SK-N-SH (cell line): ENCODE measurements around the gene WASF3. TPM values are rescaled to one million over a fixed set of nuclear protein-coding genes. Genes with fewer than 3 reads are reported as not detected.

ENCODE experiments used
- CTCF ChIA-PET: fragments of 300-600, 350-600 bp; formaldehyde crosslinking; extraction: SDS; loops from one replicate; lab custom pipeline; 2021; lab: Yijun Ruan, JAX
- POLR2A ChIA-PET: fragments of 350-600 bp; sonication (Branson Sonifier 250); formaldehyde crosslinking; extraction: SDS; loops from one replicate; lab custom pipeline; 2020; ENCODE audit warnings: antibody characterized with exemption, inconsistent platforms; lab: Yijun Ruan, JAX
- DNase-seq: peaks from one replicate; pipeline ENCODE4 v3.0.0; 2012
- H2AFZ ChIP-seq: fragments of 200-600 bp; sonication (generic); 2 replicates; pipeline ENCODE4 v1.8.1; 2016; ENCODE audit warnings: antibody characterized with exemption, mild to moderate bottlenecking, low read depth
- H3F3A ChIP-seq: fragments of 200-600 bp; sonication (generic); replicated peaks from 2 replicates; pipeline ENCODE3; 2016; ENCODE audit warnings: antibody characterized with exemption, mild to moderate bottlenecking; ENCODE audit not compliant: insufficient read depth
- H3K27ac ChIP-seq, 2 experiments: fragments of 200-500 bp in 1 of 2; fragments of 200-600 bp in 1 of 2; sonication (Bioruptor generic) in 1 of 2; sonication (generic), shearing (Covaris generic) in 1 of 2; 2 replicates each; pipeline versions ENCODE4 v1.5.1 to v1.6.1; 2014 to 2016; ENCODE audit warnings: low read depth in 2 of 2, inconsistent platforms in 1 of 2, low read length in 1 of 2, mild to moderate bottlenecking in 1 of 2, mixed read lengths in 1 of 2
- H3K27me3 ChIP-seq: fragments of 200-600 bp; sonication (generic), shearing (Covaris generic); 2 replicates; pipeline ENCODE4 v1.6.1; 2016; ENCODE audit warnings: mixed run types; ENCODE audit not compliant: insufficient read depth
- H3K36me3 ChIP-seq, 2 experiments: fragments of 200-500 bp in 1 of 2; fragments of 200-600 bp in 1 of 2; sonication (Bioruptor generic) in 1 of 2; sonication (generic) in 1 of 2; replicated peaks in 1 of 2; 2 replicates each; pipeline versions ENCODE3 to v1.5.1; 2014 to 2016; ENCODE audit warnings: low read length in 1 of 2, mild to moderate bottlenecking in 1 of 2; ENCODE audit not compliant: insufficient read depth in 2 of 2, control insufficient read depth in 1 of 2
- H3K4me1 ChIP-seq, 2 experiments: fragments of 200-500 bp in 1 of 2; fragments of 200-600 bp in 1 of 2; sonication (Bioruptor generic) in 1 of 2; sonication (generic), shearing (Covaris generic) in 1 of 2; 2 replicates each; pipeline versions ENCODE4 v1.5.1 to v1.6.1; 2014 to 2016; ENCODE audit warnings: low read depth in 1 of 2, low read length in 1 of 2, mixed run types in 1 of 2; ENCODE audit not compliant: insufficient read depth in 2 of 2, control insufficient read depth in 1 of 2
- H3K4me2 ChIP-seq: fragments of 200-600 bp; sonication (generic), shearing (Covaris generic); 2 replicates; pipeline ENCODE4 v1.6.1; 2017; ENCODE audit warnings: mixed run types
- H3K4me3 ChIP-seq, 2 experiments: fragments of 200-500 bp in 1 of 2; fragments of 200-600 bp in 1 of 2; sonication (Bioruptor generic) in 1 of 2; sonication (generic), shearing (Covaris generic) in 1 of 2; 2 replicates each; pipeline versions ENCODE4 v1.5.1 to v1.8.1; 2014 to 2016; ENCODE audit warnings: low read depth in 2 of 2, inconsistent platforms in 1 of 2, low read length in 1 of 2, mild to moderate bottlenecking in 1 of 2, mixed read lengths in 1 of 2, moderate library complexity in 1 of 2
- H3K79me2 ChIP-seq: fragments of 200-600 bp; sonication (generic); 2 replicates; pipeline ENCODE4 v1.8.1; 2017; ENCODE audit warnings: mild to moderate bottlenecking; ENCODE audit not compliant: insufficient read depth
- H3K9ac ChIP-seq: fragments of 200-600 bp; sonication (generic); 2 replicates; pipeline ENCODE4 v1.6.1; 2017; ENCODE audit warnings: mixed run types
- H3K9me2 ChIP-seq: fragments of 200-600 bp; sonication (generic); 2 replicates; pipeline ENCODE4 v1.6.1; 2017; ENCODE audit warnings: mixed run types
- H3K9me3 ChIP-seq: fragments of 200-600 bp; sonication (generic); 2 replicates; pipeline ENCODE4 v1.6.1; 2017; ENCODE audit warnings: mixed run types, mild to moderate bottlenecking, moderate library complexity
- H4K20me1 ChIP-seq: fragments of 200-600 bp; sonication (generic); 2 replicates; pipeline ENCODE4 v1.6.1; 2017; ENCODE audit warnings: mild to moderate bottlenecking, mixed run types; ENCODE audit not compliant: insufficient read depth
- EP300 ChIP-seq, 2 experiments: IDR thresholded peaks; 2 replicates each; pipeline versions ENCODE4 v1.4.0 to v1.6.1; 2012; ENCODE audit warnings: borderline replicate concordance in 1 of 2, low read depth in 1 of 2, low read length in 1 of 2
- JUND ChIP-seq: IDR thresholded peaks from 2 replicates; pipeline ENCODE4 v1.4.0; 2012
- POLR2AphosphoS5 ChIP-seq: IDR thresholded peaks from 2 replicates; pipeline ENCODE4 v1.6.1; 2012; ENCODE audit warnings: low read depth, low read length
- RCOR1 ChIP-seq: fragments of 150-350 bp; IDR thresholded peaks from 2 replicates; pipeline ENCODE4 v1.6.1; 2017; ENCODE audit warnings: antibody characterized with exemption, low read length
- TEAD4 ChIP-seq: IDR thresholded peaks from 2 replicates; pipeline ENCODE4 v1.4.0; 2012; ENCODE audit warnings: mild to moderate bottlenecking, borderline replicate concordance; ENCODE audit not compliant: insufficient read depth
- WGBS: methylation state at CpG from one replicate; pipeline ENCODE4 v1.1.6; 2017; ENCODE audit warnings: low lambda C conversion rate; 5-methylcytosine and 5-hydroxymethylcytosine counted together
- polyA plus RNA-seq, 3 experiments: library from polyadenylated mRNA; depleted of rRNA; stranded (reverse); fragments of >200 nt; gene quantifications; 2 replicates each; pipeline ENCODE4 v1.2.3, GENCODE V29; 2012
- TF ChIP-seq, protein P1 (sequence below): IDR thresholded peaks from 2 replicates; pipeline ENCODE4 v1.6.1; 2012; ENCODE audit warnings: mild to moderate bottlenecking, low read depth, low read length, moderate library complexity
- TF ChIP-seq, protein P2 (sequence below): fragments of 150-350 bp; IDR thresholded peaks from 2 replicates; pipeline ENCODE4 v1.6.1; 2016; ENCODE audit warnings: mild to moderate bottlenecking, low read depth, low read length
- TF ChIP-seq, protein P3 (sequence below): fragments of 200-600 bp; sonication (generic); IDR thresholded peaks from 2 replicates; pipeline ENCODE4 v1.6.1; 2017; ENCODE audit warnings: antibody characterized with exemption, mild to moderate bottlenecking, moderate library complexity
- TF ChIP-seq, protein P4 (sequence below): fragments of 150-350 bp; IDR thresholded peaks from 2 replicates; pipeline ENCODE4 v1.6.1; 2017; ENCODE audit warnings: antibody characterized with exemption, low read length, low read depth, borderline replicate concordance
- TF ChIP-seq, protein P5 (sequence below): IDR thresholded peaks from 2 replicates; pipeline ENCODE4 v1.4.0; 2012; ENCODE audit warnings: low read depth, borderline replicate concordance
- TF ChIP-seq, protein P6 (sequence below): IDR thresholded peaks from 2 replicates; pipeline ENCODE4 v1.4.0; 2012; ENCODE audit warnings: low read depth, borderline replicate concordance

The WASF3 gene
- polyA plus RNA-seq, 1 of the 3 experiments (the other 2 are of a cell fraction) = 10.4 TPM

DNA sequence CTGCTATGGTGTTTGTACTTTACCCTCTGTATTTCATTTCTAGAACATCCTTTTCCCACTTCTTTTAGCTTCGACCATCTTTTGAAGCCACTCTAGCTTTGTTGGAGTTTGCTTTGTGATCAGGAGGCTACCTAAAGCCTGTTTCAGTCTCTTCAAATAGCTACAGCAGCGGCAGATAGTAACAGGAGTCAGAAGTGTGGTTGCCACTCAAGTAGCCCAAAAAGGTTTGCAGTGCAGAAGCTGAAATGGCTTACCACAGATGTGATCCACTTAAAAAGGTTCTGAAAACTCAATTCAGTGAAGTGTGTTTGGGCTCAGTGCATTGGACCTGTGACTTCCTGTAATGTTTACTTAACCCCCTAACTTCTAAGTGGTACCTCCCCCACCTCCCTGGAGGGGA is 26.2 kb downstream of the WASF3 start:
- POLR2A ChIA-PET = no interaction called here
- Histone ChIP-seq H3K9me3 (no peaks in the 10 kb centered on the region), H2AFZ (no peak overlapping the region), H3K36me3 (peaks cover 0 to 9% of the 10 kb centered on the region in 2 experiments), H3K4me3 (no peak overlapping the region), H3K4me2 (peak overlapping the region; percentile 56), H3K9ac (peak overlapping the region; percentile 11; the same call in 1 of the 2 replicates), H3K79me2 (peaks cover 92% of the 10 kb centered on the region), H3K27me3 (no peaks in the 10 kb centered on the region), H3K4me1 (peaks cover 0 to 12% of the 10 kb centered on the region in 2 experiments; a peak in 3 of 4 replicates), H3K9me2 (no peaks in the 10 kb centered on the region), H3K27ac (peak overlapping the region in 1 of 2 experiments; percentile 83; a peak in 2 of 4 replicates), H3F3A (peaks cover 31% of the 10 kb centered on the region), H4K20me1 (no peaks in the 10 kb centered on the region)
- DNase-seq = no peak
- TF ChIP-seq RCOR1 = no peak
- TF ChIP-seq, protein P1, sequence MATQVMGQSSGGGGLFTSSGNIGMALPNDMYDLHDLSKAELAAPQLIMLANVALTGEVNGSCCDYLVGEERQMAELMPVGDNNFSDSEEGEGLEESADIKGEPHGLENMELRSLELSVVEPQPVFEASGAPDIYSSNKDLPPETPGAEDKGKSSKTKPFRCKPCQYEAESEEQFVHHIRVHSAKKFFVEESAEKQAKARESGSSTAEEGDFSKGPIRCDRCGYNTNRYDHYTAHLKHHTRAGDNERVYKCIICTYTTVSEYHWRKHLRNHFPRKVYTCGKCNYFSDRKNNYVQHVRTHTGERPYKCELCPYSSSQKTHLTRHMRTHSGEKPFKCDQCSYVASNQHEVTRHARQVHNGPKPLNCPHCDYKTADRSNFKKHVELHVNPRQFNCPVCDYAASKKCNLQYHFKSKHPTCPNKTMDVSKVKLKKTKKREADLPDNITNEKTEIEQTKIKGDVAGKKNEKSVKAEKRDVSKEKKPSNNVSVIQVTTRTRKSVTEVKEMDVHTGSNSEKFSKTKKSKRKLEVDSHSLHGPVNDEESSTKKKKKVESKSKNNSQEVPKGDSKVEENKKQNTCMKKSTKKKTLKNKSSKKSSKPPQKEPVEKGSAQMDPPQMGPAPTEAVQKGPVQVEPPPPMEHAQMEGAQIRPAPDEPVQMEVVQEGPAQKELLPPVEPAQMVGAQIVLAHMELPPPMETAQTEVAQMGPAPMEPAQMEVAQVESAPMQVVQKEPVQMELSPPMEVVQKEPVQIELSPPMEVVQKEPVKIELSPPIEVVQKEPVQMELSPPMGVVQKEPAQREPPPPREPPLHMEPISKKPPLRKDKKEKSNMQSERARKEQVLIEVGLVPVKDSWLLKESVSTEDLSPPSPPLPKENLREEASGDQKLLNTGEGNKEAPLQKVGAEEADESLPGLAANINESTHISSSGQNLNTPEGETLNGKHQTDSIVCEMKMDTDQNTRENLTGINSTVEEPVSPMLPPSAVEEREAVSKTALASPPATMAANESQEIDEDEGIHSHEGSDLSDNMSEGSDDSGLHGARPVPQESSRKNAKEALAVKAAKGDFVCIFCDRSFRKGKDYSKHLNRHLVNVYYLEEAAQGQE = no peak
- no peak for TF ChIP-seq EP300 (IDR thresholded peaks at IDR 0.05; ENCODE audit: borderline replicate concordance in 1 of 2, low read depth in 1 of 2, low read length in 1 of 2)
- TF ChIP-seq, protein P2, sequence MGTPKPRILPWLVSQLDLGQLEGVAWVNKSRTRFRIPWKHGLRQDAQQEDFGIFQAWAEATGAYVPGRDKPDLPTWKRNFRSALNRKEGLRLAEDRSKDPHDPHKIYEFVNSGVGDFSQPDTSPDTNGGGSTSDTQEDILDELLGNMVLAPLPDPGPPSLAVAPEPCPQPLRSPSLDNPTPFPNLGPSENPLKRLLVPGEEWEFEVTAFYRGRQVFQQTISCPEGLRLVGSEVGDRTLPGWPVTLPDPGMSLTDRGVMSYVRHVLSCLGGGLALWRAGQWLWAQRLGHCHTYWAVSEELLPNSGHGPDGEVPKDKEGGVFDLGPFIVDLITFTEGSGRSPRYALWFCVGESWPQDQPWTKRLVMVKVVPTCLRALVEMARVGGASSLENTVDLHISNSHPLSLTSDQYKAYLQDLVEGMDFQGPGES = no peak
- TF ChIP-seq, protein P3, sequence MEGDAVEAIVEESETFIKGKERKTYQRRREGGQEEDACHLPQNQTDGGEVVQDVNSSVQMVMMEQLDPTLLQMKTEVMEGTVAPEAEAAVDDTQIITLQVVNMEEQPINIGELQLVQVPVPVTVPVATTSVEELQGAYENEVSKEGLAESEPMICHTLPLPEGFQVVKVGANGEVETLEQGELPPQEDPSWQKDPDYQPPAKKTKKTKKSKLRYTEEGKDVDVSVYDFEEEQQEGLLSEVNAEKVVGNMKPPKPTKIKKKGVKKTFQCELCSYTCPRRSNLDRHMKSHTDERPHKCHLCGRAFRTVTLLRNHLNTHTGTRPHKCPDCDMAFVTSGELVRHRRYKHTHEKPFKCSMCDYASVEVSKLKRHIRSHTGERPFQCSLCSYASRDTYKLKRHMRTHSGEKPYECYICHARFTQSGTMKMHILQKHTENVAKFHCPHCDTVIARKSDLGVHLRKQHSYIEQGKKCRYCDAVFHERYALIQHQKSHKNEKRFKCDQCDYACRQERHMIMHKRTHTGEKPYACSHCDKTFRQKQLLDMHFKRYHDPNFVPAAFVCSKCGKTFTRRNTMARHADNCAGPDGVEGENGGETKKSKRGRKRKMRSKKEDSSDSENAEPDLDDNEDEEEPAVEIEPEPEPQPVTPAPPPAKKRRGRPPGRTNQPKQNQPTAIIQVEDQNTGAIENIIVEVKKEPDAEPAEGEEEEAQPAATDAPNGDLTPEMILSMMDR = no peak
- TF ChIP-seq, protein P4, sequence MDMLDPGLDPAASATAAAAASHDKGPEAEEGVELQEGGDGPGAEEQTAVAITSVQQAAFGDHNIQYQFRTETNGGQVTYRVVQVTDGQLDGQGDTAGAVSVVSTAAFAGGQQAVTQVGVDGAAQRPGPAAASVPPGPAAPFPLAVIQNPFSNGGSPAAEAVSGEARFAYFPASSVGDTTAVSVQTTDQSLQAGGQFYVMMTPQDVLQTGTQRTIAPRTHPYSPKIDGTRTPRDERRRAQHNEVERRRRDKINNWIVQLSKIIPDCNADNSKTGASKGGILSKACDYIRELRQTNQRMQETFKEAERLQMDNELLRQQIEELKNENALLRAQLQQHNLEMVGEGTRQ = no peak
- no peak for TF ChIP-seq POLR2AphosphoS5
- no peak for TF ChIP-seq TEAD4
- TF ChIP-seq, protein P5, sequence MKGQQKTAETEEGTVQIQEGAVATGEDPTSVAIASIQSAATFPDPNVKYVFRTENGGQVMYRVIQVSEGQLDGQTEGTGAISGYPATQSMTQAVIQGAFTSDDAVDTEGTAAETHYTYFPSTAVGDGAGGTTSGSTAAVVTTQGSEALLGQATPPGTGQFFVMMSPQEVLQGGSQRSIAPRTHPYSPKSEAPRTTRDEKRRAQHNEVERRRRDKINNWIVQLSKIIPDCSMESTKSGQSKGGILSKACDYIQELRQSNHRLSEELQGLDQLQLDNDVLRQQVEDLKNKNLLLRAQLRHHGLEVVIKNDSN = no peak
- TF ChIP-seq JUND = no peak
- TF ChIP-seq, protein P6, sequence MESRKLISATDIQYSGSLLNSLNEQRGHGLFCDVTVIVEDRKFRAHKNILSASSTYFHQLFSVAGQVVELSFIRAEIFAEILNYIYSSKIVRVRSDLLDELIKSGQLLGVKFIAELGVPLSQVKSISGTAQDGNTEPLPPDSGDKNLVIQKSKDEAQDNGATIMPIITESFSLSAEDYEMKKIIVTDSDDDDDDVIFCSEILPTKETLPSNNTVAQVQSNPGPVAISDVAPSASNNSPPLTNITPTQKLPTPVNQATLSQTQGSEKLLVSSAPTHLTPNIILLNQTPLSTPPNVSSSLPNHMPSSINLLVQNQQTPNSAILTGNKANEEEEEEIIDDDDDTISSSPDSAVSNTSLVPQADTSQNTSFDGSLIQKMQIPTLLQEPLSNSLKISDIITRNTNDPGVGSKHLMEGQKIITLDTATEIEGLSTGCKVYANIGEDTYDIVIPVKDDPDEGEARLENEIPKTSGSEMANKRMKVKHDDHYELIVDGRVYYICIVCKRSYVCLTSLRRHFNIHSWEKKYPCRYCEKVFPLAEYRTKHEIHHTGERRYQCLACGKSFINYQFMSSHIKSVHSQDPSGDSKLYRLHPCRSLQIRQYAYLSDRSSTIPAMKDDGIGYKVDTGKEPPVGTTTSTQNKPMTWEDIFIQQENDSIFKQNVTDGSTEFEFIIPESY = no peak
- WGBS = 86% methylated on average over 2 of the region's 2 CpGs
- CTCF ChIA-PET = interaction anchor here (0.8 kb wide), 1 partner anchor 13 kb away, joined by 4 read pairs; no protein-coding TSS in a partner anchor
